ENCODE data around the gene SLC13A4.
"Not testable (repeated sequence)": the region's sequence is repeated elsewhere in the genome, so short reads cannot be mapped to it uniquely, and the experiment has no call there.

The SLC13A4 gene

GRCh38 chr7:135748770-135749169, 20.8 kb upstream of the SLC13A4 start, which contains the start of gene FAM180A:
TSS of gene FAM180A (minus strand) at chr7:135748813. CDS start at chr7:135748580, 233 bp downstream.
- DNase-seq, result no peak

GRCh38 chr7:135747366-135747765, 19.4 kb upstream of the SLC13A4 start:
- no peak for DNase-seq

GRCh38 chr7:135745703-135746312, 17.8 kb upstream of the SLC13A4 start:
- DNase-seq, result no peak

GRCh38 chr7:135744938-135745702, 17.1 kb upstream of the SLC13A4 start:
- DNase-seq, result no peak

- DNase-seq, result no peak
Observed at GRCh38 chr7:135743907-135744731, 16.1 kb upstream of the SLC13A4 start.

GRCh38 chr7:135742371-135742770, 14.4 kb upstream of the SLC13A4 start:
- no peak for DNase-seq

GRCh38 chr7:135741905-135742304, 13.9 kb upstream of the SLC13A4 start:
- DNase-seq, result no peak

- DNase-seq, result no peak
Observed at GRCh38 chr7:135740889-135741288, 12.9 kb upstream of the SLC13A4 start.

GRCh38 chr7:135737306-135737647, 9.3 kb upstream of the SLC13A4 start:
- DNase-seq, result not testable (repeated sequence)

- no peak for DNase-seq
Observed at GRCh38 chr7:135736586-135737305, 8.8 kb upstream of the SLC13A4 start.

- DNase-seq, result no peak
Observed at GRCh38 chr7:135734343-135734689, 6.3 kb upstream of the SLC13A4 start.

GRCh38 chr7:135733603-135734342, 5.8 kb upstream of the SLC13A4 start:
- DNase-seq, result no peak

- DNase-seq, result no peak
Observed at GRCh38 chr7:135731131-135731530, 3.1 kb upstream of the SLC13A4 start.

GRCh38 chr7:135729230-135729629, 1.2 kb upstream of the SLC13A4 start:
- DNase-seq, result no peak

GRCh38 chr7:135726911-135727673, 894 bp downstream of the SLC13A4 start:
- no peak for DNase-seq

- DNase-seq, result no peak
Observed at GRCh38 chr7:135726276-135726788, 1.7 kb downstream of the SLC13A4 start.

GRCh38 chr7:135723411-135723810, 4.6 kb downstream of the SLC13A4 start:
- peak; percentile 21 for DNase-seq

- DNase-seq, result no peak
Observed at GRCh38 chr7:135721198-135721820, 6.7 kb downstream of the SLC13A4 start.

- peak; percentile 30 for DNase-seq
Observed at GRCh38 chr7:135719688-135720087, 8.3 kb downstream of the SLC13A4 start.

GRCh38 chr7:135718794-135719437, 9.1 kb downstream of the SLC13A4 start:
- DNase-seq, result no peak

All from hematopoietic multipotent progenitor cell treated with erythropoietin and hydrocortisone succinate and interleukin-3 and kit ligand, for 4 days (in vitro differentiated cells).